GM10847 (cell line): Measurements from ENCODE around the gene TTLL6.

Experiments used
- POLR2A ChIP-seq: IDR thresholded peaks from 2 replicates; pipeline ENCODE4 v1.6.1; 2011; ENCODE audit not compliant: insufficient read length; ENCODE audit errors: extremely low read depth

Gene TTLL6

GRCh38 chr17:48816774-48817590, at the start of gene TTLL6:
Gene TTLL6 (minus strand): TSS chr17:48817229. CDS start chr17:48817072, 157 bp downstream.
- TF ChIP-seq POLR2A, result no peak

DNA sequence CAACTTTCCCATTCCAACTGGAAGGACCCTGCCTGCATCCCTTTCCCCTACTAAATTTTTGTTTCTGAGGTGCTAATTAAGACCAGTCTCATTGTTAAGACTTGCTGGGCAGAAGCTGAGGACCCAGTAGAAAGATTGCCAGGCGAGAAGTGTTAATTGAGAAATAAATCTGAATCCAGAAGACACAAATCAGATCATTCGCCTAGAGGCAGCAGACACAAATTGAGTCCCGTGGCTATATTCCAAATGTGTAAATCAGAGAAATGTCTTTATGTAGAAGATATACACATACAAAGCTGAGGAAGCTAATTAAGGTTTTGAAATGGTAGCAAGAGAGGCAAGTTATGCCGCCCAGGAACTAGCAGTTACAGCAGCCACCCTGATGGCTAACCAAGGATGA, 43.4 kb upstream of the TTLL6 start:
- TF ChIP-seq POLR2A, result no peak

GRCh38 chr17:48860034-48860433, 43.0 kb upstream of the TTLL6 start:
- no peak for TF ChIP-seq POLR2A

DNA sequence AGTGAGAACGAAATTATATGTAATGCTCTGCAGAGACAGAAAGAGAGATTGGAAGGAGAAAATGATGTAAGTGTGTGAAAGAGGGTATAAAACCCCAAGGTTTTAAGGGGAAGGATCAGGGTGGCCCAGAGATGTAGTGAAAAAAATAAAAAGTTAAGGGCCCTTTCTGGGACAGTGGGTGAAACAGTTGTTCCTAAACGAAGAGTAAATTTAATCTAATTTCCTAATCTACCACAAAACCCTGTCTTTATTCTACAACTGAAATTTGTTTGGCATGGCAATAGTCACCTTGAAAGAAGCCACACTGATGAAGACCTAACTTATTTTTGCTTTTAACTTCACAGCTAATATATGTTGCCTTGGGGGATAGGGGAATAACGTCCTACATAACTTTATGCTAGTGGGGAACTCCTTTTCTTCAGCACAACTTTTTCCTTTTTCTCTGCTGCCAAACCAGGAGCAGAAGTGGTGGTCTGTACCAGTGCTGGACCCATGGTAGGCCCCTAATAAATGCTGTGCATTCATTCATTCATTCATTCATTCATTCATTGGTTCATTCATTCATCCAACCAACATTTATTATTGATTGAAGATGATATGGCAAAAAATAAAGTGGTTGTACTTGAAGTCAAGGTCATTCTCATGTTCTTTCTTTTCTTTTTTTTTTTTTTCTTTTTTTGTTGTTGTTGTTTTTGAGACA, 39.2 kb upstream of the TTLL6 start:
- no peak for TF ChIP-seq POLR2A

GRCh38 chr17:48854774-48855476, 37.9 kb upstream of the TTLL6 start:
- TF ChIP-seq POLR2A, result no peak

- TF ChIP-seq POLR2A, result no peak
Observed at GRCh38 chr17:48850792-48851323, 33.8 kb upstream of the TTLL6 start.

- no peak for TF ChIP-seq POLR2A
Observed at GRCh38 chr17:48843187-48843900, 26.3 kb upstream of the TTLL6 start.

GRCh38 chr17:48842746-48843145, 25.7 kb upstream of the TTLL6 start:
- no peak for TF ChIP-seq POLR2A

GRCh38 chr17:48841395-48841831, 24.4 kb upstream of the TTLL6 start:
- TF ChIP-seq POLR2A, result no peak

GRCh38 chr17:48840441-48840840, 23.4 kb upstream of the TTLL6 start:
- no peak for TF ChIP-seq POLR2A

DNA sequence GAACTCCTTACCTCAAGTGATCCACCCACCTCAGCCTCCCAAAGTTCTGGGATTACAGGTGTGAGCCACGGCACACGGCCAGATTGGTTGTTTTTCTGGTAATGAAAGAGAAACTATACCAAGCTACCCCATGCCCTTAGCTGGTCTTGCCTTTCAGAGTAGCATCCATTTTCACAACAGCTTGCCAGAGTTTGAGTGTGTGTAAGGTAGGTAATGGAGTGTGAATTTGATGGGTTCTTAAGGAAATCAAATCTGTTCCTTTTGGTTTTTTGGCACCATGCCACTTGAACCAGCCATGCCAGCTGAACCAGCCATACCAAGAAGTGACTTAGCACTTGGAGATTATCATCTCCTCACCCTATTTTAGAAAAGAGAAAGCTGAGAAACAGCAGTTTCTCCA, 18.9 kb upstream of the TTLL6 start:
- TF ChIP-seq POLR2A, result no peak

DNA sequence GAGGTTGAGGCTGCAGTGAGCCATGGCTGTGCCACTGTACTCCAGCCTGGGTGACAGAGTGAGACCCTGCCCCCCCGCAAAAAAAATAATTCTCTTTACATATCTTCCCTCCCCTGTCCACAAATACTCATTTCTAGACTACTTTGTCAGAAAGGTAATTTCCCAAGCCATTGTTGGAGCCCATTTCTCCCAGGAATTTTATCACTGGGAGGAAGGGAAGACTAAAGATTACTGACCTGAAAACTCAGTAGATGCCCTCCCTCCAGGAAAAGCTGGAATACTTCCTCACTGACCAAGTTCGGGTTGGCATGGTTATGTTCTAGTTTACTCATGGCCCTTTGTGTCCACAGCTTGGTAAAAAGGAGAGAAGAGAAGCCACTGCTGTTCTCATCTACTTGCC, 17.9 kb upstream of the TTLL6 start:
- TF ChIP-seq POLR2A, result no peak

DNA sequence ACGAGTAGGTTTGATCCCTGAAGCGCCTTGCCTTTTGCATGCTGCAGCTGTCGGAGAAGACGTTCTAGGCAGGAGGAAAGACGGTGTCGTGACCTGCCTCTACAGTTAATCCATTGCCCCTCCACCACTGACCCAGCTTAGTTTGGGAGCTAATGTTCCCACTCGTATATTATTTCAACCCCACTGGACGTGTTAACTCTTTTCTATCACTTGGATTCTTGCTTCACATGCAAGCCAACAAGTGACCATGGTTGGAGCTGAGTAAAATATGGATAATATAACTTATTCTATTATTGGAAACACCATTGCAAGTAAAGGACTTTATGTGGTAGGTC, 14.5 kb upstream of the TTLL6 start:
- no peak for TF ChIP-seq POLR2A

- TF ChIP-seq POLR2A, result peak; percentile 34
Observed at GRCh38 chr17:48830840-48831548, 14.0 kb upstream of the TTLL6 start, which contains the start of gene CALCOCO2. Gene CALCOCO2 (plus strand): TSS chr17:48831035. CDS start chr17:48841708, 10,673 bp downstream.
